HG03045 (cell line): ENCODE measurements around the gene NHERF1.

ENCODE experiments used
- ATAC-seq: cut with Tn5 transposase; IDR thresholded peaks from one replicate; pipeline ENCODE4 v1.9.1; 2021; ENCODE audit warnings: mild to moderate bottlenecking, moderate library complexity; ENCODE audit not compliant: unreplicated experiment

Gene NHERF1

GRCh38 chr17:74767111-74767516 is 18.7 kb downstream of the NHERF1 start:
- ATAC-seq, result no peak

GRCh38 chr17:74768069-74768762 is 19.8 kb downstream of the NHERF1 start:
- ATAC-seq, result no peak

- no peak for ATAC-seq
Observed at GRCh38 chr17:74768763-74769114, 20.3 kb downstream of the NHERF1 start.

- ATAC-seq, result no peak
Observed at GRCh38 chr17:74769266-74769855, 20.9 kb downstream of the NHERF1 start.

GRCh38 chr17:74769856-74770497 is 21.5 kb downstream of the NHERF1 start:
- no peak for ATAC-seq

- ATAC-seq, result no peak
Observed at GRCh38 chr17:74770498-74771318, 22.3 kb downstream of the NHERF1 start.

- ATAC-seq, result no peak
Observed at GRCh38 chr17:74771319-74771914, 23.0 kb downstream of the NHERF1 start.

GRCh38 chr17:74772053-74772452 is 23.6 kb downstream of the NHERF1 start:
- ATAC-seq, result no peak

GRCh38 chr17:74773414-74773813 is 25.0 kb downstream of the NHERF1 start:
- ATAC-seq, result no peak

- no peak for ATAC-seq
Observed at GRCh38 chr17:74773871-74774286, 25.5 kb downstream of the NHERF1 start.

- ATAC-seq, result no peak
Observed at GRCh38 chr17:74775409-74776043, 27.1 kb downstream of the NHERF1 start.

GRCh38 chr17:74776044-74776962 is 27.9 kb downstream of the NHERF1 start, which contains the start of gene NAT9:
Gene NAT9 (minus strand): TSS chr17:74776345. CDS start chr17:74775698, 647 bp downstream.
- peak; percentile 82 for ATAC-seq

GRCh38 chr17:74776990-74777389 is 28.6 kb downstream of the NHERF1 start:
- no peak for ATAC-seq

- ATAC-seq, result no peak
Observed at GRCh38 chr17:74777901-74778515, 29.6 kb downstream of the NHERF1 start.

GRCh38 chr17:74778960-74779359 is 30.5 kb downstream of the NHERF1 start:
- no peak for ATAC-seq

- no peak for ATAC-seq
Observed at GRCh38 chr17:74779501-74779900, 31.1 kb downstream of the NHERF1 start.

GRCh38 chr17:74779948-74780400 is 31.5 kb downstream of the NHERF1 start:
- ATAC-seq, result no peak

- ATAC-seq, result no peak
Observed at GRCh38 chr17:74780443-74781238, 32.2 kb downstream of the NHERF1 start.
